Endothelial cell of umbilical vein (primary cell): Measurements from ENCODE around the gene TRAPPC2L. TPM values are rescaled to one million over a fixed set of nuclear protein-coding genes. Genes with fewer than 3 reads are reported as not detected.
"Not testable (repeated sequence)": the region's sequence is repeated elsewhere in the genome, so short reads cannot be mapped to it uniquely, and the experiment has no call there.

Experiments
- BruUV-seq: library from RNA; stranded (reverse); fragments of 400-500 nt; replicated peaks from 2 replicates; lab custom pipeline; 2021; lab: Mats Ljungman, UMichigan
- CTCF ChIA-PET: fragments of 300-600, 350-600 bp; sonication (Branson Sonifier 250); formaldehyde crosslinking; loops from one replicate; lab custom pipeline; 2021; ENCODE audit warnings: antibody characterized with exemption, inconsistent platforms; lab: Charles Lee
- POLR2A ChIA-PET: fragments of 300-600, 350-600 bp; sonication (Branson Sonifier 250); formaldehyde crosslinking; loops from one replicate; lab custom pipeline; 2021; ENCODE audit warnings: antibody characterized with exemption, inconsistent platforms; lab: Charles Lee
- DNase-seq: peaks from one replicate; pipeline ENCODE4 v3.0.0-alpha.2; 2011; ENCODE audit warnings: low read depth, low spot score
- FAIRE-seq: peaks from 2 replicates; lab custom pipeline; 2011; peaks lifted over from hg19 to GRCh38; lab: Jason Lieb, UNC
- H2AFZ ChIP-seq: 2 replicates; pipeline ENCODE4 v1.6.0; 2012; ENCODE audit warnings: low read depth, low read length, control low read depth, inconsistent platforms
- H3K27ac ChIP-seq: 2 replicates; pipeline ENCODE4 v1.5.1; 2011; ENCODE audit warnings: low read depth, mild to moderate bottlenecking, control low read depth, low read length, moderate library complexity; ENCODE audit not compliant: insufficient read depth
- H3K27me3 ChIP-seq, 2 experiments: 2 replicates each; pipeline versions ENCODE4 v1.6.0 to v1.6.1; 2011; ENCODE audit warnings: low read length in 2 of 2, mixed read lengths in 1 of 2; ENCODE audit not compliant: control insufficient read depth in 2 of 2, insufficient read depth in 2 of 2
- H3K36me3 ChIP-seq, 2 experiments: 2 replicates in 1 of 2; 3 replicates in 1 of 2; pipeline ENCODE4 v1.5.1; 2011; ENCODE audit warnings: low read length in 2 of 2, mild to moderate bottlenecking in 1 of 2, moderate library complexity in 1 of 2; ENCODE audit not compliant: control insufficient read depth in 2 of 2, insufficient read depth in 2 of 2; ENCODE audit errors: extremely low read depth in 1 of 2
- H3K4me1 ChIP-seq: 3 replicates; pipeline ENCODE4 v1.5.1; 2011; ENCODE audit warnings: mild to moderate bottlenecking, low read length; ENCODE audit not compliant: control insufficient read depth, insufficient read depth; ENCODE audit errors: extremely low read depth
- H3K4me2 ChIP-seq: 2 replicates; pipeline ENCODE4 v1.6.1; 2011; ENCODE audit warnings: low read length, control low read depth, mixed read lengths; ENCODE audit not compliant: insufficient read depth
- H3K4me3 ChIP-seq, 3 experiments: fragments of 200-600 bp in 1 of 3; sonication (generic), shearing (Covaris generic) in 1 of 3; replicated peaks in 1 of 3; 2 replicates each; pipeline ENCODE4 v1.5.1; 2011 to 2016; ENCODE audit warnings: control low read depth in 3 of 3, low read length in 3 of 3, mild to moderate bottlenecking in 2 of 3, inconsistent platforms in 1 of 3, low read depth in 1 of 3, moderate library complexity in 1 of 3; ENCODE audit not compliant: insufficient read depth in 1 of 3
- H3K79me2 ChIP-seq: 2 replicates; pipeline ENCODE4 v1.6.0; 2012; ENCODE audit warnings: low read length, inconsistent platforms; ENCODE audit not compliant: control insufficient read depth, insufficient read depth
- H3K9ac ChIP-seq: replicated peaks from 2 replicates; pipeline ENCODE3; 2011; ENCODE audit warnings: low read length, control low read depth; ENCODE audit not compliant: insufficient read depth; ENCODE audit errors: extremely low read depth
- H3K9me1 ChIP-seq: replicated peaks from 3 replicates; pipeline ENCODE4 v1.6.0; 2011; ENCODE audit warnings: mild to moderate bottlenecking, low read length; ENCODE audit not compliant: control insufficient read depth, insufficient read depth; ENCODE audit errors: extremely low read depth
- H3K9me3 ChIP-seq: replicated peaks from 2 replicates; pipeline ENCODE4 v1.5.1; 2012; ENCODE audit warnings: low read length, inconsistent platforms; ENCODE audit not compliant: control insufficient read depth, insufficient read depth
- H4K20me1 ChIP-seq: replicated peaks from 2 replicates; pipeline ENCODE3; 2011; ENCODE audit warnings: mild to moderate bottlenecking, low read length; ENCODE audit not compliant: control insufficient read depth, insufficient read depth; ENCODE audit errors: extremely low read depth
- MYC ChIP-seq: IDR thresholded peaks from one replicate; pipeline ENCODE4 v1.6.1; 2011; ENCODE audit warnings: mild to moderate bottlenecking, low read depth, low read length
- dilution Hi-C: fragments of 300-500 bp; cut with MboI; formaldehyde crosslinking; loops from one replicate; pipeline ENCODE4 v1.15.0; 2019; ENCODE audit warnings: low sequenced_read_pairs; ENCODE audit not compliant: extremely low pct_ligation_motif_present
- intact Hi-C: fragments of 100-400 bp; cut with micrococcal nuclease; formaldehyde crosslinking; loops from one replicate; pipeline ENCODE4 v1.10.0; 2022
- polyA plus RNA-seq, 4 experiments: library from polyadenylated mRNA; depleted of rRNA in 3 of 4; stranded (reverse) in 3 of 4; unstranded in 1 of 4; fragments of >200 nt; gene quantifications; 2 replicates each; pipeline versions ENCODE4 v1.2.1 to v1.2.3, GENCODE V29; 2011 to 2012; ENCODE audit warnings: missing spikeins in 1 of 4
- total RNA-seq: library from RNA; stranded (reverse); gene quantifications from 2 replicates; pipeline ENCODE4 v1.2.3, GENCODE V29; 2021

TRAPPC2L gene
- total and polyA plus RNA-seq, 2 donors (not counting 3 experiments of a cell fraction or from before 2014, with no cell fraction given): 61.9 to 131 TPM

GRCh38 chr16:88822281-88823040 is 34.5 kb upstream of the TRAPPC2L start:
- TF ChIP-seq MYC: no peak
- CTCF ChIA-PET: interaction anchor here (1.4 kb wide), 1 partner anchor 85 kb away, joined by 3 read pairs; no protein-coding TSS in a partner anchor
- Histone ChIP-seq H3K27me3 (no peaks in the 10 kb centered on the region), H3K4me2 (no peak overlapping the region), H2AFZ (no peak overlapping the region), H4K20me1 (no peaks in the 10 kb centered on the region), H3K9me3 (no peaks in the 10 kb centered on the region), H3K9ac (no peak overlapping the region), H3K36me3 (peaks cover 0 to 3% of the 10 kb centered on the region in 2 experiments), H3K9me1 (no peaks in the 10 kb centered on the region), H3K4me3 (no peak overlapping the region), H3K79me2 (no peaks in the 10 kb centered on the region), H3K4me1 (no peaks in the 10 kb centered on the region), H3K27ac (no peak overlapping the region)
- intact Hi-C loops: no loop called here
- no peak for FAIRE-seq
- BruUV-seq: no TSS peak
- POLR2A ChIA-PET: no interaction called here
- no peak for DNase-seq
- dilution Hi-C loops: no loop called here

GRCh38 chr16:88823646-88824045 is 33.3 kb upstream of the TRAPPC2L start:
- POLR2A ChIA-PET, H3K9me1 ChIP-seq, H4K20me1 ChIP-seq, H3K36me3 ChIP-seq, H2AFZ ChIP-seq, H3K4me2 ChIP-seq, H3K4me3 ChIP-seq, BruUV-seq, H3K79me2 ChIP-seq, DNase-seq, H3K9me3 ChIP-seq, dilution Hi-C loops, CTCF ChIA-PET, H3K9ac ChIP-seq, FAIRE-seq, H3K27ac ChIP-seq, H3K4me1 ChIP-seq, H3K27me3 ChIP-seq: not testable (repeated sequence)
- intact Hi-C loops: loop anchor here (2.0 kb wide), 1 partner anchor 21 kb away; no protein-coding TSS in a partner anchor
